Activated CD4-positive, alpha-beta T cell treated with anti-CD3 and anti-CD28 coated beads, Interleukin-2, amount 50 U/mL, for 1 hour (primary cell): ENCODE measurements around the gene ZNF276.
"Not testable (repeated sequence)": the region's sequence is repeated elsewhere in the genome, so short reads cannot be mapped to it uniquely, and the experiment has no call there.

Experiments
- DNase-seq: peaks from one replicate; pipeline ENCODE4 v3.0.0-alpha.2; 2020

The ZNF276 gene

DNA sequence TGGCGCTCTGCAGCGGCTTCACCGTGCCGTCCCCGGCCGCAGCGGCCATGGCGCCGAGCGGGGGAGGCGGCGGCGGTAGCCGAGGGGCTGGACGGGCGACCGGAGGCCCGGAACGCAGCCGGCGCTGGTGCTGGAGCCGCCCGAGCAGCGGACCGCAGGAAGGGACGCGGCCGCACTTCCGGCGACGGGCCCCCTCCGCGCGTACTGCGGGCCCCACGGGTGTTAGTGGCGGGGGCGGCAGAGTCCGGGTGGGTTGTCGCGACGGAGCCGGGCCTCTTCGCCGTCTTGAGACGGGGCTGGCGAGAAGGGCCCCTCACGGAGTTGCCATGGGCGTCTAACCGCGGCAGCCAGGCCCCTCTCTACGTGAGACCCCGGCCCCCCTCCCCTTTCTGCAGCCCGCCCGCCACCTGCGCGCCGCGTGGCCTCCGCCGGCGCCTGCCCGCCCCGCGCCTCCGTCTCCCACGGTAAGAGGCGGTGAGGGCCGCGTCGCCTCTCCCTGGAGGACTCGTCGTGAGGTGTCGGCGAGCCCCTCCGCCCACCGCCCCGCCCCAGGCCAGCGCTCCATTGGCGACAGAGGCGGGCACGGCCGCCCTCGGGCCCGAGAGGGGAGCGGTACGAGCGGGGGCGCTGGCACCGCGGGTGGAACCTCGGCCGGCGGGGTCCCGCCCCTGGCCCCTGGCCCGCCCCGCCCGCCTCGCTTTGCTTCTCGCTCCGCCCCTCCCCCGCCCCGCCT, at the start of gene ZNF276, which contains the start of gene VPS9D1:
ZNF276 (plus strand) TSS at position 725 of the 733 bp plus-strand sequence. CDS start 104 bp downstream, outside the sequence.
VPS9D1 (minus strand) TSS at position 86 of the 733 bp plus-strand sequence; CDS start at position 49, 37 bp downstream.
- DNase-seq: peak; percentile 86

- not testable (repeated sequence) for DNase-seq
Measured at GRCh38 chr16:89671565-89671964, 49.8 kb upstream of the ZNF276 start.

DNA sequence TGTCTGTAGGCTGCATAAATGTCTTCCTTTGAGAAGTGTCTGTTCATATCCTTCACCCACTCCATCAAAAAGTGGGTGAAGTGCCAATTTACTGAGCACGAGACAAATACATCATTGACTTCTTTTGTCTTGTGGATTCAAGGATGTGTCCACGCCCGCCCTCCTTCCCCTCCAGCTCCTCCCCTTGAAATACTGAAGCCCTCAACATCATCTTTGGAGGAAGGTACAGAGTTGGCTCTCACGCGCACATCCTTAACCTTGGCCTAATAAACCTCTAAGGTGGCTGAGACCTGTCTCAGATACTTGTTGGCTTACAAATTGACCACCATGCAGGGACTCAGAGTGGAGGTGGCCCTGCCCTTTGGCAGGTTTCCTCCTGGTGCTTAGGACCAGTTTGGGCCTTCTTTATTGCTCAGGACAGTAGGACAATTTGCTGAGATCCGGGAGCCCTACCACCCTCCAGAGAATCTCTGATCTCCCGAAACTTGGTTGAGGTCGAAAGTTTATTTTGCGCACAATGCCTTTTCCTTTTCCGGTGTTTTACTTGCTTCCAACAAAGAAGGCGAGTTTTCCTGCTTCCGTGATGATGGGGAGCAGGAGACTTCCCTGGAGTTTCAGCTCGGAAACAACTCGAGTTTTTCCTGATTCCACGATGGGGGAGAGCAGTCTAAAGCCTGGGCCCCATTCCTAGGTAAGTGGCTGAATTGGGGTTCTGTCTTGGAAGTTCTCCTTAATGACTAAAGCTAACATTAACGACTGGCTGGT, 49.0 kb upstream of the ZNF276 start:
- DNase-seq: no peak

- no peak for DNase-seq
Measured at GRCh38 chr16:89678258-89678657, 43.1 kb upstream of the ZNF276 start.

GRCh38 chr16:89685916-89686315, 35.4 kb upstream of the ZNF276 start:
- DNase-seq: no peak

- DNase-seq: peak; percentile 84
Measured at GRCh38 chr16:89686520-89687091, 34.7 kb upstream of the ZNF276 start, which contains the start of gene CDK10. Gene CDK10, plus strand, starts transcription at chr16:89686689. Its CDS starts 22 bp downstream, at chr16:89686711.

GRCh38 chr16:89687092-89687940, 34.0 kb upstream of the ZNF276 start:
- DNase-seq: no peak

DNA sequence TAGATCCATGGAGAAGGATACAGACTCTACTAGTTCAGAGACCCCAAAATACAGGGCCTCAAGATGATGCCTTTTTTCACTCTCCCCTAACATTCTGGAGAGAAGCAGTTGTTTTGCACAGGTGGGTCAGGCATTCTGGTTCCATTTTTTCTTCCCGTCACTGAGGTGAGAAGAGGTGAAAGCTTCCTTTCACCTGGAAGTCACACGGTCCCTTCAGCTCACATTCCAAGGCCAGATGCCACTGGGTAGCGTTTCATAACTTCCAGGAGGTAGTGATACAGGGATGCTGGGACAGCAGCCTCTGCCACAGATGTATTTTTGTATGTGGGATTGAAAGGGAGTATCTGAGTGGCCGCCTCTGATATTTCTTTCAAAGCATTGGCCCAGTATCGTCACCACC, 32.9 kb upstream of the ZNF276 start:
- no peak for DNase-seq

- no peak for DNase-seq
Measured at GRCh38 chr16:89689142-89689541, 32.2 kb upstream of the ZNF276 start.

DNA sequence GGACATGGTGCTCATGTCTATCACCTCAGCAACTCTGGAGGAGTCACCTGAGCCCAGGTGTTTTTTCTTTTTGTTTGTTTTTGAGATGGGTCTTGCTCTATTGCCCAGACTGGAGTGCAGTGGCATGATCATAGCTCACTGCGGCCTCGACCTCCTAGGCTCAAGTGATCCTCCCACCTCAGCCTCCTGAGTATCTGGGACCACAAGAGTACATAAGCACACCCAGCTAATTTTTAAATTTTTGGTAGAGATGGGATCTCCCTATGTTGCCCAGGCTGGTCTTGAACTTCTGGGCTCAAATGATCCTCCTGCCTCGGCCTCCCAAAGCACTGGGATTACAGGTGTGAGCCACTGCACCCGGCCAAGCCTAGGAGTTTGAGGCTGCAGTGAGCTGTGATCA, 31.7 kb upstream of the ZNF276 start:
- not testable (repeated sequence) for DNase-seq

- DNase-seq: no peak
Measured at GRCh38 chr16:89690392-89690901, 30.9 kb upstream of the ZNF276 start.

DNA sequence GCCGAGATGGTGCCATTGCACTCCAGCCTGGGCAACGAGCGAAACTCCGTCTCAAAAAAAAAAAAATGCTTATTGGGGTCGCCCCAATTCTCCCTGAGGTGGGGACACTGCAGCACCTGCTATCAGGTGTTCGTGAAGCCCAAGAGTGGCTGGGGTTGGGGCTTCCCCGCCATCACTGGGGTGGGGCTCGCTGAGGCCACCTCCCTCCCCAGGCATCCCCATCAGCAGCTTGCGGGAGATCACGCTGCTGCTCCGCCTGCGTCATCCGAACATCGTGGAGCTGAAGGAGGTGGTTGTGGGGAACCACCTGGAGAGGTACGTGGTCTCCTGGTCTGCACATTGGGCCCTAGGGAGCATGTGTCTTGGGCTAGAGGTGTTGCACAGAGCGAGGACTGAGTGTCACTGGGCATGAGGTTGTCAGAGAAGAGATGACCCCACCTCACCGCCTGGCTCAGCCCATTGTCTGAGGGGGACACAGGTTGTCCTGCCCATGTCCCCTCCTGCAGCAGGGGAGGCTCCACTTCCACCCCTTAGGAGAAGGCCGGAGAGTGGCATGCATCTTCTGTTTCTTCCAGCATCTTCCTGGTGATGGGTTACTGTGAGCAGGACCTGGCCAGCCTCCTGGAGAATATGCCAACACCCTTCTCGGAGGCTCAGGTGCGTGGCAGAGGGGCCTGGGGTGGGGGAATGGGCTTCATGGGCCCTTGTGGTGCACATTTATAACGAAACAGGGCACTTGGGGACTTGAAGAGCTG, 29.9 kb upstream of the ZNF276 start:
- no peak for DNase-seq

GRCh38 chr16:89691986-89692569, 29.3 kb upstream of the ZNF276 start:
- no peak for DNase-seq

- DNase-seq: no peak
Measured at GRCh38 chr16:89693289-89693731, 28.0 kb upstream of the ZNF276 start.

DNA sequence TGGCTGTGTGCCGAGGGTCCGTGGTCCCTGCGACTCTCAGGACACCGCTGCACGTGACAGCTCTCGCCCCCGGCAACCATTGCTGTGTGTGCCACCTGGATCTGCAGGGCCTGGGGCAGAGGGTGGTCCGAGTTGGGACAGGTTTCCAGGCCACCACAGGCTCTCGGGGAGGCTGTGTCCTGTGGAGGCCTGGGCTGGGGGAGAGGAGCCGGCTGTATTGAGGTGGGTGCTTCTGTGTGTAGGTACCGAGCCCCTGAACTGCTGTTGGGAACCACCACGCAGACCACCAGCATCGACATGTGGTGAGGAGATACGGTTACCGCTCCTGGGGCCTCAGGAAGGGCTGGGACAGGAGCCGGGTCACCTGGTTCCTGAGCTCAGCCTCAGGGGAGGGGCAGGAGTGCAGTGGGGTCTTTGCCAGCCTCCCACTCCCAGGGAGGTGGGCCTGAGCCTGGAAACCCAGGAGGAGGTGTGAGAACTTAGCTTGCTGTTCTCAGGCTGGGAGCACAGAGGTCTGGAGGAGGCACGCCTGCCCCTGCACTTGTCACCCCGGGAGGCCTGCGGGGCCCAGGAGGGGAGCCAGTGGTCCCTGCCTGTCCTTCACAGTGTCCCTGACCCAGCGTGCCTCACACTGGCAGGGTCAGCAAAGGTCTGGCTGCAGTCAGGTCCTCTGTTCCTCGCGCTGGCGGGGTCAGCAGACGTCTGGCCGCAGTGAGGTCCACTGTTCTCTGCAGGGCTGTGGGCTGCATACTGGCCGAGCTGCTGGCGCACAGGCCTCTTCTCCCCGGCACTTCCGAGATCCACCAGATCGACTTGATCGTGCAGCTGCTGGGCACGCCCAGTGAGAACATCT, 27.2 kb upstream of the ZNF276 start:
- no peak for DNase-seq

DNA sequence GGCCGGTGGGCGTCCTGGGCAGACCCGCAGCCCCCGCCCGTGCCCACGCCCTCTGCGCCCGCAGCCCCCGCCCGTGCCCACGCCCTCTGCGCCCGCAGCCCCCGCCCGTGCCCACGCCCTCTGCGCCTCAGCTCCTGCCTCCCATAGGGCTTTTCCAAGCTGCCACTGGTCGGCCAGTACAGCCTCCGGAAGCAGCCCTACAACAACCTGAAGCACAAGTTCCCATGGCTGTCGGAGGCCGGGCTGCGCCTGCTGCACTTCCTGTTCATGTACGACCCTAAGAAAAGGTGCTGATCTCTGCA, 26.6 kb upstream of the ZNF276 start:
- not testable (repeated sequence) for DNase-seq

GRCh38 chr16:89695086-89695874, 26.1 kb upstream of the ZNF276 start:
- no peak for DNase-seq

DNA sequence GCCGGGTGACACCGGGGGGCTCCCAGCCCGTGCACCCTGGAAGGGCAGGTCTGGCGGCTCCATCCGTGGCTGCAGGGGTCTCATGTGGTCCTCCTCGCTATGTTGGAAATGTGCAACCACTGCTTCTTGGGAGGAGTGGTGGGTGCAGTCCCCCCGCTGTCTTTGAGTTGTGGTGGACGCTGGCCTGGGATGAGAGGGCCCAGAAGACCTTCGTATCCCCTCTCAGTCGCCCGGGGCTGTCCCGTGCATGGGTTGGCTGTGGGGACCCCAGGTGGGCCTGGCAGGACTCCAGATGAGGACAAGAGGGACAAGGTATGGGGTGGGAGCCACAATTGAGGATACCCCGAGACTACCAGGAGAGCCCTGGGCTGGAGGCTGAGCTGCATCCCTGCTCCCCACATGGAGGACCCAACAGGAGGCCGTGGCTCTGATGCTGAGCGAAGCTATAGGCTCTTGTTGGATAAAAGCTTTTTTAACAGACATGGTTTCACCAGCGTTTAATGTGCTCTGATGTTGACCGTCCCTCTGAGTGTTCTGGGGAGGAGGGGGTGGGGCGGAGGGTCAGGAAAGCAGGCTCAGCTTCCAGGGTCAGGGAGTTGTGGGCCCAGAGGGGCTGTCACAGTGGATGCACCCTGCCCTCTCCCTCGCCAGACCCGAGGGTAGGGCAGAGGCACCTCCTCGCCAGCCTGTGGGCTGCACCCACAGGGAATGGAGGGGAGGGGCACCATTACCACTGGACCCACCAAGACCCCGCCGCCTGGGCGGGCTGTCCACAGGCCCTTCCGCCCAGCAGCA, 25.3 kb upstream of the ZNF276 start:
- DNase-seq: no peak

GRCh38 chr16:89696670-89697128, 24.6 kb upstream of the ZNF276 start:
- no peak for DNase-seq
